Measurements from ENCODE around the gene CDH10. TPM values are rescaled to one million over a fixed set of nuclear protein-coding genes. Genes with fewer than 3 reads are reported as not detected.

The CDH10 gene
- total RNA-seq, 2 donors from 2014 or later, result 0.82 to 1.6 TPM

DNA sequence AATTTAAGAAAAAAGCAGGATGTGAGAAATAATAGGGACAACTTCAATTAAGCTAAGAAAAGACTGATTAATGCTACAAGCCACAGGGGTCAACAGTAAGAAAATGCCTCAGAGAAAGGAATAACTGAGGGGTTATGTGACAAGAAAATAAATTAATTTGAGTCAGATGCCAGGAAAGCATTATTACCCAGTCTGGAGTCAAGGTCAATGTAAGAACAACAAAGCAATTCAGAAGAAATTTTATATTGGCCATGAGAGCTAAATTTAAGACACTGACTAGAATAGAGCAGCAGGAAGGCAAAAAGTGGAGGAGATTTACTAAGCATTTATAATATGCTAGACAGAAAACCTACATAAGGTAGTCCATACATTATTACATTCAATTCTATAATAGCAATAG, 73.5 kb downstream of the CDH10 start:
- no peaks in the 10 kb centered on the region for H3K4me1 ChIP-seq (ENCODE audit: control insufficient read depth, insufficient read depth, low read length)
- DNase-seq, result no peak
- TF ChIP-seq, protein P1, sequence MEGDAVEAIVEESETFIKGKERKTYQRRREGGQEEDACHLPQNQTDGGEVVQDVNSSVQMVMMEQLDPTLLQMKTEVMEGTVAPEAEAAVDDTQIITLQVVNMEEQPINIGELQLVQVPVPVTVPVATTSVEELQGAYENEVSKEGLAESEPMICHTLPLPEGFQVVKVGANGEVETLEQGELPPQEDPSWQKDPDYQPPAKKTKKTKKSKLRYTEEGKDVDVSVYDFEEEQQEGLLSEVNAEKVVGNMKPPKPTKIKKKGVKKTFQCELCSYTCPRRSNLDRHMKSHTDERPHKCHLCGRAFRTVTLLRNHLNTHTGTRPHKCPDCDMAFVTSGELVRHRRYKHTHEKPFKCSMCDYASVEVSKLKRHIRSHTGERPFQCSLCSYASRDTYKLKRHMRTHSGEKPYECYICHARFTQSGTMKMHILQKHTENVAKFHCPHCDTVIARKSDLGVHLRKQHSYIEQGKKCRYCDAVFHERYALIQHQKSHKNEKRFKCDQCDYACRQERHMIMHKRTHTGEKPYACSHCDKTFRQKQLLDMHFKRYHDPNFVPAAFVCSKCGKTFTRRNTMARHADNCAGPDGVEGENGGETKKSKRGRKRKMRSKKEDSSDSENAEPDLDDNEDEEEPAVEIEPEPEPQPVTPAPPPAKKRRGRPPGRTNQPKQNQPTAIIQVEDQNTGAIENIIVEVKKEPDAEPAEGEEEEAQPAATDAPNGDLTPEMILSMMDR (conservative IDR thresholded peaks at IDR 0.05), result no peak
- Mint-ChIP-seq H3K4me1 (no peaks in the 10 kb centered on the region), H3K27me3 (ENCODE audit: insufficient read depth) (no peaks in the 10 kb centered on the region), H3K27ac (no peak overlapping the region), H3K36me3 (ENCODE audit: low read depth) (no peaks in the 10 kb centered on the region), H3K9me3 (no peaks in the 10 kb centered on the region), H3K4me3 (no peak overlapping the region)
- H3K9me3 ChIP-seq (ENCODE audit: control insufficient read depth, low read length), result no peaks in the 10 kb centered on the region
- H3K9ac ChIP-seq (ENCODE audit: extremely low read depth, low read length, poor library complexity, severe bottlenecking), result no peak overlapping the region
- no peaks in the 10 kb centered on the region for H3K27me3 ChIP-seq (ENCODE audit: control insufficient read depth, insufficient read depth, low read length, poor library complexity, severe bottlenecking)
- no peaks in the 10 kb centered on the region for H3K36me3 ChIP-seq (ENCODE audit: control insufficient read depth, insufficient read depth, low read length)
- H3K27ac ChIP-seq (ENCODE audit: low read depth, low read length), result no peak overlapping the region
- H3K4me3 ChIP-seq (ENCODE audit: low read length), result no peak overlapping the region

DNA sequence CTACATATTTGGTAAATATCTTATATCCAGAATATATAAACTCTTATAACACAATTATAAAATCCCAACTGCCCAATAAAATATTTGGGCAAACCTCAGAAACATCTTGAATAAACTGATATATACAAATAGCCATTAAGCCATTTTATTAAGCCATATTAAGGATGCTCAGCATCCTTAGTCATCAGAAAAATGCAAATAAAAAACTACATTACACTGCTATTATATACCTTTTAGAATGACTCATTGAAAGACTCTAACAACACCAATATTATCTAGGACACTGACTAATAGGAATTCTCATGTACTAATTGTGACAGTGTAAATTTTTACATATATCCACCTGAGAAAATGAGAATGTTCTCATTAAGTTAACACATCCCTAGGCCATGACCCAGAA, 77.8 kb downstream of the CDH10 start:
- Histone ChIP-seq H3K4me1 (ENCODE audit: control insufficient read depth, insufficient read depth, low read length) (no peaks in the 10 kb centered on the region), H3K4me3 (ENCODE audit: low read length) (no peak overlapping the region), H3K27ac (ENCODE audit: low read depth, low read length) (no peak overlapping the region), H3K9me3 (ENCODE audit: control insufficient read depth, low read length) (no peaks in the 10 kb centered on the region), H3K27me3 (ENCODE audit: control insufficient read depth, insufficient read depth, low read length, poor library complexity, severe bottlenecking) (no peaks in the 10 kb centered on the region), H3K9ac (ENCODE audit: extremely low read depth, low read length, poor library complexity, severe bottlenecking) (no peak overlapping the region), H3K36me3 (ENCODE audit: control insufficient read depth, insufficient read depth, low read length) (no peaks in the 10 kb centered on the region)
- DNase-seq, result no peak
- TF ChIP-seq, protein P1 (conservative IDR thresholded peaks at IDR 0.05), result no peak
- no peaks in the 10 kb centered on the region for H3K36me3 Mint-ChIP-seq (ENCODE audit: low read depth)
- H3K4me1 Mint-ChIP-seq, result no peaks in the 10 kb centered on the region
- H3K27ac Mint-ChIP-seq, result no peak overlapping the region
- H3K9me3 Mint-ChIP-seq, result no peaks in the 10 kb centered on the region
- no peak overlapping the region for H3K4me3 Mint-ChIP-seq
- no peaks in the 10 kb centered on the region for H3K27me3 Mint-ChIP-seq (ENCODE audit: insufficient read depth)

DNA sequence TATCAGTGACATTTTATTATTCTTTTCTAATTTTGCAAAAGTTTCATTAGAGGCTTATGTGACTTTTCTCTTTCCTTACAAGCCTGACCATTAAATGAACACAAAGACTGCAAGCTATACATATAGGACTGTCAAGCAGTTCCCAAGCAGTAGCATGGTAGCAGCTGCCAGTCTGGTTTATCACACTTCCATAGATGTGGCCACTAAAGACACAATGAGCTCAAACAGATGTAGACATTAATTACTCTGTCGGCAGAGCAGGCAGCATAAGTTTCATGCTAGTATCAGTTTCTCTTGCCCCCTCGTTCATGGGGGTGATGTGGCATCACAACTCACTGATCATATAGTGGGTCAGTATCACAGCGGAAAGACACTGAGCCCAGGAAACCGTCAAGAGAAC, 89.5 kb downstream of the CDH10 start:
- Histone ChIP-seq H3K27me3 (ENCODE audit: control insufficient read depth, insufficient read depth, low read length, poor library complexity, severe bottlenecking) (no peaks in the 10 kb centered on the region), H3K27ac (ENCODE audit: low read depth, low read length) (no peak overlapping the region), H3K9me3 (ENCODE audit: control insufficient read depth, low read length) (no peaks in the 10 kb centered on the region), H3K4me3 (ENCODE audit: low read length) (no peak overlapping the region), H3K9ac (ENCODE audit: extremely low read depth, low read length, poor library complexity, severe bottlenecking) (no peak overlapping the region), H3K4me1 (ENCODE audit: control insufficient read depth, insufficient read depth, low read length) (no peaks in the 10 kb centered on the region), H3K36me3 (ENCODE audit: control insufficient read depth, insufficient read depth, low read length) (no peaks in the 10 kb centered on the region)
- 88% methylated on average over 2 to 4 of the region's 4 CpGs for WGBS, 2 experiments (ENCODE audit: insufficient coverage in 1 of 2, insufficient read length in 1 of 2)
- TF ChIP-seq, protein P1 (conservative IDR thresholded peaks at IDR 0.05), result no peak
- Mint-ChIP-seq H3K9me3 (no peaks in the 10 kb centered on the region), H3K36me3 (ENCODE audit: low read depth) (no peaks in the 10 kb centered on the region), H3K4me3 (no peak overlapping the region), H3K27me3 (ENCODE audit: insufficient read depth) (no peaks in the 10 kb centered on the region), H3K4me1 (no peaks in the 10 kb centered on the region), H3K27ac (no peak overlapping the region)
- DNase-seq, result no peak
